ENCODE measurements around the gene TMEM95.

TMEM95 gene

GRCh38 chr17:7322520-7323194, 32.3 kb upstream of the TMEM95 start:
- in situ Hi-C loops (cut with MboI; ENCODE audit: low sequenced_read_pairs), result no loop called here

GRCh38 chr17:7323731-7324437, 31.1 kb upstream of the TMEM95 start:
- in situ Hi-C loops (cut with MboI; ENCODE audit: low sequenced_read_pairs), result no loop called here

DNA sequence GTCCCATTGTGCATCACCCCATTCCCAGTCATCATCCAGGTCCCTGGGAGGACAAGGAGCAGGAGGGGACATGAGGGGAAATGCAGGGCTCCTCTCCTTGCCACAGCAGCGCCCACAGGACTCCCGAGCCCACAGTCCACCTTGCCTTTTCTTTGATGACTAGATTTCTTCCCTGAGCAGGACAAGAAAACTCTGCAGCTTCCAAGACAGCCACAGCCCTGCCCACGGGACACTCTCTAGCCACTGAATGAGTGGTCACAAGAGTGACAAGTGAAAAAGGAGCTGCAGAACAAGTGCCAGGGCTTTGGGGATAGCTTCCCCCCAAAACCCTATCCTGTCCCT, 30.5 kb upstream of the TMEM95 start:
- in situ Hi-C loops (cut with MboI; ENCODE audit: low sequenced_read_pairs), result no loop called here

DNA sequence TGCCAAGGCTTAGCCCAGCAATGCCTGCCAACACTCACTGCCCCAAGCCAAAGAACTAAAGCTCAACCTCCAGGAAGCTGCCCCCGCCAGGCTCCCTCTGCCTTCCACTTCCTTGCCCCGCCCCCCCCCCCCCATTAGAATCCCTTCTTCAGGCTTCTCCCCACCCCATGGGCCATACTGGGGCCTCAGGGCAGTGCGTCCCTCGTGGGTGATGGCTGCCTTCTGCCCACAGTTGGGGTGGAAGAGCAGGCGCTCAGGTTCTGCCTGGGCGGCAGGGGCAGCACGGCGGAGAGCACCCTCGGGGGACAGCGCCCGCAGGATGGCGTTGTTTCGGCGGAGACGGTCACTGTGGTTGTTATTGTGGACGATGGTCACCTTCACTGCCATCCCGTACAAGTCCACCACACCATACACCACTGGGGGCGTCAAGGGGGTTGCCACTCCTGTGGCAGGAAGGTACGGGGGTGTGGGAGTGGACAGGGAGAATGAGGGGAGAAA, 29.9 kb upstream of the TMEM95 start:
- in situ Hi-C loops (cut with MboI; ENCODE audit: low sequenced_read_pairs), result loop anchor here (25.0 kb wide), 1 partner anchor 362 kb away; the partner anchor contains the start of genes TP53 and WRAP53

GRCh38 chr17:7326186-7326585, 28.8 kb upstream of the TMEM95 start:
- in situ Hi-C loops (cut with MboI; ENCODE audit: low sequenced_read_pairs), result loop anchor here (25.0 kb wide), 1 partner anchor 361 kb away; the partner anchor contains the start of genes TP53 and WRAP53

DNA sequence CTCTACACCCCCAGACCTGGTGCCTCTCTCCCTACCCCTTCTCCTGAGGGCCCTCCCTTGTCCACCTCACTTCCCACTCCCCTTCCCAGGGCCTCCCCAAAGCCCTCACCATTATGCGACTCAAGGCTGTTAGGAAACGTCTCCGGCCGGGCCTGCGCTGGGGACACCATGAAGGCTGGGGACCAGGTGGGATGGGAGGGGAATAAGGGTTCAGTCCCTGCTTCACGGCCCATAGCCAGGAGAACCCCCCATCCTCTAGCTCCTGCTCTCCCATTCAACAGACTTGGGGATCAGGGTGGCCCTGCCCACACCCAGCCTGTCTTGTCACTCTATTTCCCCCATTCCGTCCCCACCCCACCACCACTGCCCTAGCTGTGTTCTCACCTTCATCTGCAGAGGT, 27.9 kb upstream of the TMEM95 start:
- in situ Hi-C loops (cut with MboI; ENCODE audit: low sequenced_read_pairs), result loop anchor here (25.0 kb wide), 1 partner anchor 360 kb away; the partner anchor contains the start of genes TP53 and WRAP53

GRCh38 chr17:7327501-7327900, 27.5 kb upstream of the TMEM95 start:
- in situ Hi-C loops (cut with MboI; ENCODE audit: low sequenced_read_pairs), result loop anchor here (25.0 kb wide), 1 partner anchor 360 kb away; the partner anchor contains the start of genes TP53 and WRAP53

DNA sequence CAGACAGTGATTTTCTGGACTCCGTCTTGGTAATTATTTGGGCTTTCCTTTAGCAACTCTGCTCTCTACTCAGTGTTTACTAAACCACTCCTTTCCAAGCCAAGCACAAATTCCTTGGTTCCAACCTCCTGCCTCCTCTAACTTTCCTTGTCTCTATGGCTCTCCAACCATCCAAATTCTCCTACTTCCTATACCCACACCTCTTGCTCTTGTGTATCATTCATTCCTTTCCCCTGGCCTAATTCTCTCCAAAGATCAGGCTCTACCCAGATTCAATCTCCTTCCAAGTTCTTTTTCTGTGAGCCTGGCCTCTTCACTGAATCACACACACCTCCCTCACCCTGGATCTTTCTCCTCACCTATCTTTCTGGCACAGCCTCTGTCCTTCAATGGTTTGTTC, 26.9 kb upstream of the TMEM95 start:
- in situ Hi-C loops (cut with MboI; ENCODE audit: low sequenced_read_pairs), result loop anchor here (25.0 kb wide), 1 partner anchor 359 kb away; the partner anchor contains the start of genes TP53 and WRAP53

- in situ Hi-C loops (cut with MboI; ENCODE audit: low sequenced_read_pairs), result loop anchor here (25.0 kb wide), 1 partner anchor 358 kb away; the partner anchor contains the start of genes TP53 and WRAP53
These were observed 26.0 kb upstream of the TMEM95 start, which contains the start of gene NEURL4 for GRCh38 chr17:7328840-7329373. TSS of gene NEURL4 (minus strand) at chr17:7329335. CDS start at chr17:7329312, 23 bp downstream.

DNA sequence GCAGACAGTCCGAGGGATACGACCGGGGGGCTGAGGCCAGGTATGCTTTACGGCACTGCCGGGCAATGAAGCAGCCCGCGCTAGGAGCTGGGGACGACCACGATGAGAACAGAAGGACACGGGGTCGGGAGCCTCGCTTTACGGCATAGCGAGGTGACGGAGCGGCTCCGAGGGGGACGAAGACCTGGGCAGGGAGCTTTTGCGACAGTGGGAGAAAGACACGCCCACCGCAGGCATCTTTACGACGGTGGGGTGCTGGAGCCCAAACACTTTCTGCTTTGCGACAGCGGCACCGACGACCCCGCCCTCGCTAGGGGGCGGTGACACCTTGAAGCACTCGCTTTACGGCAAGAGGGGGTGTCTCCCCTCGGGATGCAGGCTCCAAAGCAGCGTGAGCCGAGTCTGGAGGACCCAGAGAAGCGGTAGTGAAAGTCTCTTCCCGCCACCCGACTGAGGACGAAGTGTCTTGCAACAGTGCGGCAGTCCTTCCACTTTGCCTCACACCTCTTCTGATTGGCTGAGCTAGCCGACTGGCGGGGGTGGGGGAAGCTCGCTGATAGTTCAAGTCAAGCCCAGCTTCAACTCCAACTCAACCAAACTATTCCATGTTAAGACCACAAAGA, 25.5 kb upstream of the TMEM95 start:
- in situ Hi-C loops (cut with MboI; ENCODE audit: low sequenced_read_pairs), result loop anchor here (25.0 kb wide), 1 partner anchor 358 kb away; the partner anchor contains the start of genes TP53 and WRAP53

GRCh38 chr17:7329997-7330637, 24.8 kb upstream of the TMEM95 start:
- in situ Hi-C loops (cut with MboI; ENCODE audit: low sequenced_read_pairs), result loop anchor here (25.0 kb wide), 1 partner anchor 357 kb away; the partner anchor contains the start of genes TP53 and WRAP53

GRCh38 chr17:7330638-7331015, 24.3 kb upstream of the TMEM95 start:
- in situ Hi-C loops (cut with MboI; ENCODE audit: low sequenced_read_pairs), result loop anchor here (25.0 kb wide), 1 partner anchor 357 kb away; the partner anchor contains the start of genes TP53 and WRAP53

DNA sequence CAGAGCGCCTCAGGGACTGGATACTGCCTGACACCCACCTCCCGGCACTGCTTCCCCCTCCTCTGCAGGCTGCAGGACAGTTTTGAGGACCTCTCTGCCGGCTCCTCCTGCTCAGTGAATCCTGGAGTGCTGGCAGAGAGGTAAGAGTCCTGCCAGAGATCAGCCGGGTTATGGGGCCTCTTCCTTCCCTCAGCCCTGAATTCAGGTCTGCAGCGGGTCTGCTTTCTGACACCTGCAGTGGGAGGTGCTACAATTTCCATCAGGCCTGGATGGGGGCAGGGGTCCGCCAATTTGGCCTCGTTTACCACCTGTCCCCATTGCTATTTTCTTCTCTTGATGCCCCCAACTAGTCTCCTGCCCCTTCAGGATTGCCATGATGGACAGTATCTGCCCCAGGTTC, 22.8 kb upstream of the TMEM95 start:
- in situ Hi-C loops (cut with MboI; ENCODE audit: low sequenced_read_pairs), result loop anchor here (25.0 kb wide), 1 partner anchor 355 kb away; the partner anchor contains the start of genes TP53 and WRAP53

DNA sequence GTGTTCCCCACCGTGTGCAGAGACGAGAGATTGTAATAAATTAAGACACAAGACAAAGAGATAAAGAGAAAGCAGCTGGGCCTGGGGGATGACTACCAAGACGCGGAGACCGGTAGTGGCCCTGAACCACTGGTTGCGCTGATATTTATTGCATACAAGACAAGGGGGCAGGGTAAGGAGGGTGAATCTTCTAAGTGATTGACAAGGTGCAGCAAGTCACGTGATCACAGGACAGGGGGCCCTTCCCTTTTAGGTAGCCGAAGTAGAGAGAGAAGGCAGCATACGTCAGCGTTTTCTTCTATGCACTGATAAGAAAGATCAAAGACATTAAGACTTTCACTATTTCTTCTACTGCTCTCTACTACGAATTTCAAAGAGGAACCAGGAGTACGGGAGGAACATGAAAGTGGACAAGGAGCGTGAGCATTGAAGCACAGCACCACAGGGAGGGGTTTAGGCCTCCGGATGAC, 22.3 kb upstream of the TMEM95 start:
- in situ Hi-C loops (cut with MboI; ENCODE audit: low sequenced_read_pairs), result loop anchor here (25.0 kb wide), 1 partner anchor 355 kb away; the partner anchor contains the start of genes TP53 and WRAP53

DNA sequence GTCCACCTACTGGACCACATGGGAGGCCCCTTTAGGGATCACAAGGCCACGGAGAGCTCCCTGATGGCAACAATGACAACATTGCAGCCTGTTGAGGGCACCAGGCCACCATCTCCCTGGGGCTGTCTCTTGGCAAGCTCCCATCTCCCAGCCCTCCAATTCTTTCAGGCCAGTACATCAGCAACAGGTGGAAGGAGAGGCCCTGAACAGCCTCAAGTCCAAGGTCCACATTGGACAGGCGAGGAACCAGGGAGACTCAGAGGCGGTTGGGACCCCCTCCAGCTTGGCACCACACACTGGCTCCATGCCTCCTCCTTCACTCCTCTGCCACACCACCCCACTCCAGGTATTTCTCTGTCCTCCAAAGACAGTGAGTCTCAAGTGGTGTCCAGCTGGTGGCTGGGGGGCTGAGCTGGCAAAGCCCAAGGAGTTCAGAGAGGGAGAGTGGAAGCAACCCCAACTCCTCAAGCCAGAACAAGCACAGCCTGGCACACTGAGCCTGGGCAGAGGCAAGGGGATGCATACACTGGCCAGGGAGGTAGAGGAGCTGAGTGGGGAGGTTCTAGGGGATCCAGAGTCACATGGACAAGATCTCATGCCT, 19.9 kb upstream of the TMEM95 start:
- in situ Hi-C loops (cut with MboI; ENCODE audit: low sequenced_read_pairs), result loop anchor here (25.0 kb wide), 1 partner anchor 352 kb away; the partner anchor contains the start of genes TP53 and WRAP53

DNA sequence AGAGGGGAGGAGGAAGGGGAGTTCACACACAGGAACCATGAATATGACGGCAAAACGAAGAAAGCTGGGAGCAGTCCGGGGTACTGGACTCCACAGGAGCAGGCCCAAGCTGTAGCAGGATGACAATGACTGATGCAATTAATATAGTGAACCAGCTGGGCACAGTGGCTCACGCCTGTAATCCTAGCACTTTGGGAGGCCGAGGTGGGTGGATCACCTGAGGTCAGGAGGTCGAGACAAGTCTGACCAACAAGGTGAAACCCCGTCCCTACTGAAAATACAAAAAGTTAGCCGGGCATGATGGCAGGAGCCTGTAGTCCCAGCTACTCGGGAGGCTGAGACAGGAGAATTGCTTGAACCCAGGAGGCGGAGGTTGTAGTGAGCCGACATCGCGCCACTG, 19.2 kb upstream of the TMEM95 start:
- in situ Hi-C loops (cut with MboI; ENCODE audit: low sequenced_read_pairs), result loop anchor here (25.0 kb wide), 1 partner anchor 352 kb away; the partner anchor contains the start of genes TP53 and WRAP53

- in situ Hi-C loops (cut with MboI; ENCODE audit: low sequenced_read_pairs), result loop anchor here (25.0 kb wide), 1 partner anchor 351 kb away; the partner anchor contains the start of genes TP53 and WRAP53
These were observed 18.4 kb upstream of the TMEM95 start, which contains the start of gene ACAP1 for GRCh38 chr17:7336240-7337175. TSS of gene ACAP1 (plus strand) at chr17:7336529. CDS start at chr17:7336735, 206 bp downstream.

DNA sequence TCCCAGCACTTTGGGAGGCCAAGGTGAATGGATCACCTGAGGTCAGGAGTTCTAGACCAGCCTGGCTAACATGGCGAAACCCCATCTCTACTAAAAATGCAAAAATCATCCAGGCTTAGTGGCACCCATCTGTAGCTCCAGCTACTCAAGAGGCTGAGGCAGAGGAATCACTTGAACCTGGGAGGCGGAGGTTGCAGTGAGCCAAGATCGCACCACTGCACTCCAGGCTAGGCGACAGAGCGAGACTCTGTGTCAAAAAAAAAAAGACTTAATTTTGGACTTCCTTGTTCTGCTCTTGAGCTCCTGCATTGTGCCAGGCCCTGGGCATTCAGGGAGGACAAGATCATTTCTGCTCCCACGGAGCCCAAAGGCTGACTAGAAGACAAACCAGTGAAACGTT, 17.4 kb upstream of the TMEM95 start:
- in situ Hi-C loops (cut with MboI; ENCODE audit: low sequenced_read_pairs), result loop anchor here (25.0 kb wide), 1 partner anchor 350 kb away; the partner anchor contains the start of genes TP53 and WRAP53

Data from HL-60/S4 treated with phorbol 12-myristate 13-acetate at 8.2 ng/mL for 4 days and 3 days (cell line).